Fibroblast of lung (primary cell): ENCODE data around the gene SNX19. TPM values are rescaled to one million over a fixed set of nuclear protein-coding genes. Genes with fewer than 3 reads are reported as not detected.

Experiments
- DNase-seq, 2 donors: peaks; one replicate each; pipeline versions ENCODE4 v3.0.0 to v3.0.0-alpha.2; 2010; ENCODE audit warnings: low read depth in 2 of 2
- H2AFZ ChIP-seq: 2 replicates; pipeline ENCODE4 v1.5.1; 2012; ENCODE audit warnings: low read length, control low read depth, inconsistent platforms
- H3K27ac ChIP-seq: 2 replicates; pipeline ENCODE4 v1.5.1; 2011; ENCODE audit warnings: low read length, control low read depth; ENCODE audit not compliant: insufficient read depth
- H3K27me3 ChIP-seq: 2 replicates; pipeline ENCODE4 v1.5.1; 2011; ENCODE audit warnings: mild to moderate bottlenecking, low read length; ENCODE audit not compliant: control insufficient read depth, insufficient read depth
- H3K36me3 ChIP-seq: 2 replicates; pipeline ENCODE4 v1.5.1; 2011; ENCODE audit warnings: low read length; ENCODE audit not compliant: control insufficient read depth, insufficient read depth
- H3K4me1 ChIP-seq: 2 replicates; pipeline ENCODE4 v1.5.1; 2011; ENCODE audit warnings: low read length; ENCODE audit not compliant: control insufficient read depth, insufficient read depth; ENCODE audit errors: extremely low read depth
- H3K4me2 ChIP-seq: 2 replicates; pipeline ENCODE4 v1.5.1; 2011; ENCODE audit warnings: low read length, control low read depth; ENCODE audit not compliant: insufficient read depth; ENCODE audit errors: extremely low read depth
- H3K4me3 ChIP-seq, 4 experiments: fragments of 200-600 bp in 1 of 4; sonication (generic) in 1 of 4; replicated peaks in 1 of 4; 2 replicates each; pipeline ENCODE4 v1.5.1; 2011 to 2016; ENCODE audit warnings: low read length in 4 of 4, low read depth in 3 of 4, mild to moderate bottlenecking in 3 of 4, control low read depth in 2 of 4, inconsistent platforms in 1 of 4, mixed read lengths in 1 of 4; ENCODE audit not compliant: insufficient read depth in 1 of 4; ENCODE audit errors: control extremely low read depth in 1 of 4
- H3K79me2 ChIP-seq: 2 replicates; pipeline ENCODE4 v1.5.1; 2012; ENCODE audit warnings: mild to moderate bottlenecking, low read length, inconsistent platforms; ENCODE audit not compliant: control insufficient read depth, insufficient read depth
- H3K9ac ChIP-seq: 2 replicates; pipeline ENCODE4 v1.5.1; 2011; ENCODE audit warnings: mild to moderate bottlenecking, low read length, control low read depth; ENCODE audit not compliant: insufficient read depth
- H3K9me3 ChIP-seq: 2 replicates; pipeline ENCODE4 v1.5.1; 2012; ENCODE audit warnings: low read depth, low read length; ENCODE audit not compliant: control insufficient read depth, insufficient read depth
- H4K20me1 ChIP-seq: 2 replicates; pipeline ENCODE4 v1.5.1; 2011; ENCODE audit warnings: low read length; ENCODE audit not compliant: control insufficient read depth, insufficient read depth; ENCODE audit errors: extremely low read depth
- CTCF ChIP-seq, 2 donors: IDR thresholded peaks in 1 of 2; conservative IDR thresholded peaks in 1 of 2; 1 replicate in 1 of 2; 2 replicates in 1 of 2; pipeline ENCODE4 v1.5.1; 2011 to 2012; ENCODE audit warnings: low read length in 2 of 2, control low read depth in 1 of 2, inconsistent platforms in 1 of 2, low read depth in 1 of 2, mild to moderate bottlenecking in 1 of 2
- EZH2 ChIP-seq: IDR thresholded peaks from 2 replicates; pipeline ENCODE4 v1.5.1; 2012; ENCODE audit warnings: low read length, control low read depth, mild to moderate bottlenecking; ENCODE audit errors: missing control alignments
- polyA plus RNA-seq, 2 donors: library from polyadenylated mRNA; depleted of rRNA in 1 of 2; stranded (reverse) in 1 of 2; unstranded in 1 of 2; fragments of >200 nt; gene quantifications; 2 replicates each; pipeline ENCODE4 v1.2.1, GENCODE V29; 2011 to 2012; ENCODE audit warnings: missing spikeins in 1 of 2
- total RNA-seq: library from RNA; depleted of rRNA; stranded (reverse); fragments of >200 nt; gene quantifications from 2 replicates; pipeline ENCODE4 v1.2.1, GENCODE V29; 2014

Gene SNX19
- total and polyA plus RNA-seq, 2 donors (not counting 1 experiment from before 2014, with no cell fraction given): 76.6 to 91.7 TPM

GRCh38 chr11:130913268-130913667 is 3.0 kb downstream of the SNX19 start:
- TF ChIP-seq EZH2: no peak
- Histone ChIP-seq H2AFZ (no peak overlapping the region), H3K36me3 (peaks cover 22% of the 10 kb centered on the region), H3K27ac (no peak overlapping the region), H3K9me3 (no peaks in the 10 kb centered on the region), H4K20me1 (no peaks in the 10 kb centered on the region), H3K9ac (no peak overlapping the region), H3K27me3 (no peaks in the 10 kb centered on the region), H3K4me2 (no peak overlapping the region), H3K4me1 (peaks cover 19% of the 10 kb centered on the region), H3K79me2 (peaks cover 28% of the 10 kb centered on the region), H3K4me3 (no peak overlapping the region)
- no peak for DNase-seq

- Histone ChIP-seq H3K27ac (no peak overlapping the region), H3K79me2 (peaks cover 32% of the 10 kb centered on the region), H3K9ac (no peak overlapping the region), H3K4me1 (peaks cover 19% of the 10 kb centered on the region), H2AFZ (no peak overlapping the region), H3K36me3 (peaks cover 26% of the 10 kb centered on the region), H3K4me3 (no peak overlapping the region), H3K27me3 (no peaks in the 10 kb centered on the region), H3K9me3 (no peaks in the 10 kb centered on the region), H4K20me1 (no peaks in the 10 kb centered on the region), H3K4me2 (no peak overlapping the region)
- DNase-seq: no peak
- TF ChIP-seq EZH2 (no peak), CTCF (conservative IDR thresholded peaks at IDR 0.05 in 1 of 2, IDR thresholded peaks at IDR 0.05 in 1 of 2; ENCODE audit: low read depth in 1 of 2, low read length in 2 of 2) (no peak)
Observed at GRCh38 chr11:130912552-130912951, 3.7 kb downstream of the SNX19 start.

GRCh38 chr11:130911306-130911705 is 5.0 kb downstream of the SNX19 start:
- H3K4me2 ChIP-seq: no peak overlapping the region
- H3K27ac ChIP-seq: no peak overlapping the region
- no peaks in the 10 kb centered on the region for H4K20me1 ChIP-seq
- H3K27me3 ChIP-seq: no peaks in the 10 kb centered on the region
- peaks cover 32% of the 10 kb centered on the region for H3K36me3 ChIP-seq
- H3K9ac ChIP-seq: no peak overlapping the region
- H3K4me1 ChIP-seq: peaks cover 17% of the 10 kb centered on the region
- H3K79me2 ChIP-seq: peaks cover 32% of the 10 kb centered on the region
- no peak for DNase-seq
- no peak overlapping the region for H3K4me3 ChIP-seq
- H3K9me3 ChIP-seq: no peaks in the 10 kb centered on the region
- TF ChIP-seq EZH2 (no peak), CTCF (conservative IDR thresholded peaks at IDR 0.05 in 1 of 2, IDR thresholded peaks at IDR 0.05 in 1 of 2; ENCODE audit: low read depth in 1 of 2, low read length in 2 of 2) (no peak)
- H2AFZ ChIP-seq: no peak overlapping the region
